LNCaP clone FGC (cell line): Measurements from ENCODE around the gene TRIM2.

ENCODE experiments used
- DNase-seq: peaks from one replicate; pipeline ENCODE4 v3.0.0-alpha.2; 2011; ENCODE audit warnings: low read depth
- H3K4me3 ChIP-seq: 2 replicates; pipeline ENCODE4 v1.5.1; 2011; ENCODE audit warnings: mild to moderate bottlenecking, low read depth, low read length, control low read depth
- TF ChIP-seq, protein P1 (sequence below): IDR thresholded peaks from 2 replicates; pipeline ENCODE4 v1.5.1; 2012; ENCODE audit warnings: mild to moderate bottlenecking; ENCODE audit not compliant: control insufficient read depth, insufficient read depth; ENCODE audit errors: extremely low read depth

The TRIM2 gene

DNA sequence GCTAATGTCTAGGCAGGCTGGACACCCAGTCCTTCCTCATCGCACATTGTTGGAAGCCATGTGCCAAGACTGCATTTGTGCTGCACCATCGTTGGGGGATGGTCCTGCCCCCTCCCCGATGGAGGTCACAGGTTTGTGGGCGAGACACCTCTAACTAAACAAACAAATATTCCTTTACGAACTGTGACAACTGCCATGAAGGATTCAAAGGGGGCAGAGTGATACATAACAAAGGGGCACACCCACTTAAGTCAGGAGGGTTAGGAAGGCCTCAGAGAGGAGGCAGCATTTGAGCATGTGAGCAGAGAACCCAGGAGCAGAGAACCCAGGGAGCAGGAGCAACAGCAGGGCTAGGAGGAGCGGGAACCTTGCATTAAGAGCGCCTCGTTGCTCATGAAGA lies 37.1 kb downstream of the TRIM2 start:
- no peak for DNase-seq
- H3K4me3 ChIP-seq: no peak overlapping the region
- TF ChIP-seq, protein P1, sequence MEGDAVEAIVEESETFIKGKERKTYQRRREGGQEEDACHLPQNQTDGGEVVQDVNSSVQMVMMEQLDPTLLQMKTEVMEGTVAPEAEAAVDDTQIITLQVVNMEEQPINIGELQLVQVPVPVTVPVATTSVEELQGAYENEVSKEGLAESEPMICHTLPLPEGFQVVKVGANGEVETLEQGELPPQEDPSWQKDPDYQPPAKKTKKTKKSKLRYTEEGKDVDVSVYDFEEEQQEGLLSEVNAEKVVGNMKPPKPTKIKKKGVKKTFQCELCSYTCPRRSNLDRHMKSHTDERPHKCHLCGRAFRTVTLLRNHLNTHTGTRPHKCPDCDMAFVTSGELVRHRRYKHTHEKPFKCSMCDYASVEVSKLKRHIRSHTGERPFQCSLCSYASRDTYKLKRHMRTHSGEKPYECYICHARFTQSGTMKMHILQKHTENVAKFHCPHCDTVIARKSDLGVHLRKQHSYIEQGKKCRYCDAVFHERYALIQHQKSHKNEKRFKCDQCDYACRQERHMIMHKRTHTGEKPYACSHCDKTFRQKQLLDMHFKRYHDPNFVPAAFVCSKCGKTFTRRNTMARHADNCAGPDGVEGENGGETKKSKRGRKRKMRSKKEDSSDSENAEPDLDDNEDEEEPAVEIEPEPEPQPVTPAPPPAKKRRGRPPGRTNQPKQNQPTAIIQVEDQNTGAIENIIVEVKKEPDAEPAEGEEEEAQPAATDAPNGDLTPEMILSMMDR: no peak

DNA sequence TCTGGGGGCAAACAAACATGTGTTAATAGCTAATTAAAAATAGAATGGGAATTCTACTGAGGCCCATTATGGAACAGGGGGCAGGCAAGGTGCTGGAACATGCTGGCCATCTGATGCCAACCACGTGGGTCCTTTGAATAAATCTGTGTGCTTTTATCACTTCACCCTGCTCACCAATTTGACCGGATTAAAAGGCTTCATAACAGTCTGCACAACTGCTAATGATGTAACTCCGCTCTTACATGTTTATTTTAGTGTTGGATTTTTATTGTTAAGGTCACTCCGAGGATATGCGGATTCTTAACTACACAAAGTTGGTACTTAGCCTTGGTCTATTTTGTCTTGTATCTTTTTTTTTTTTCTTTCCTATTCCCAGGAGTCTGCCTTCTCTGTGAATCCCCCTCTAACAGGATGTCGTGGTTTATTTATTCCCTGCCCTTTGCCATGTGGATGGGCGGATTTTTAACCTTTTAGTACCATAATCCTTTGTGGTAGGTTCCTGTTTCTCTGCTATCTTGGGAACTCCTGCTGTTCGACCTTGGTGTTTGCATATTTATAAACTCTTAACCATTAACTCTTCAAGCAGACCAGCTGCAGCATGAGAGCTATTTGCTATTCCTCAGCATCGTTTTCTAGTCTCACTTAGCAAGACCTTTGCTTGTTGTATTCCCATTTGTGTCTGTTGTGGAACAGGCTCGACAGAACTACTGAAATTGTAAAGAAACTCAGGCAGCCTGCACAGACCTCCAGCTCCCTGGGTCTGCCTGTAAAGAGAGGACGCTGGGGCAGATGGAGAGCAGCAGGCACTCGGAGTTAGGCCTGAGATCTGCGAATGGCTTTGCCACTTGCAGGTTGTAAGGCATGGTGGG lies 38.0 kb downstream of the TRIM2 start:
- H3K4me3 ChIP-seq: no peak overlapping the region
- DNase-seq: no peak
- TF ChIP-seq, protein P1: no peak

DNA sequence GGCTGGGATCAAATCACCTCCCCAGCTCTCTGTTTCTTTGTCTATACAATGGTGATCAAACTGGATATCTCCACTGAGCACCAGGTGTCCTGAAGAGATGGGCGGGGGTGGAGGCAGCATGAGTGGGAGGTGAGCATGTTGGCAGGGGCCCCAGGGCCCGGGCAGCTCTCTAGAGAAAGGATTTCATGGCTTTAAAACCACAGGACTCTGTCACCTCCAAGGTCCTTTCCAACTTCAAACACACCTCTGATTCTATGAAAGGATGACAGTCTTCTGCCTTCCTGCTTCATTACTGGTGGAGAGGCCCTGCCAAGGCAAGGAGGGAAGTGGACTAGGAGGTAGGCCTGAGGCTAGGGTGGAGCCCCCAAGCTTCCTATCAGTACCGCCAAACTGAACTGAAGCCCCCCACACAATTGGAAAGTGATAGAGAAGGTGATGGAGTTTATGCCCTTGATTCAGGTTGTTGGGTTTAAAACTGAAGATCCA lies 38.6 kb downstream of the TRIM2 start:
- TF ChIP-seq, protein P1: no peak
- no peak overlapping the region for H3K4me3 ChIP-seq
- no peak for DNase-seq

DNA sequence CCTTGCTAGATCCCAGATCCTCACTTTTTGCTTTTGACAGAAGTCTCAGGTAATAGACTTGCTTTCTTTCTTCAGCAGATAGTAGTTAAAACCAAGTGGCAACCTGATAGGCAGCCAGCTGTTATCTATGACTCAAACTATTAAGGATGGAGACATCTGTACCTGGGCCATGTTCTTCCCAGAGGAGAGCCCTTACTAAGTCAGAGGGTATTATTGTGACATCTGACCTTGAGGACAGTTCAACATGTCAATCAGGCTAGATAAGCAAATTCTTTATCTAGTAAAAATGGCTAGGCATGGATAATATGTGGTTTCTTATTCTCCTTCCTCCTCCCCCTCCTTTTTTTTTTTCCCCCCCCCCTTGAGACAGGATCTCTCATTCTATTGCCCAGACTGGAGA lies 39.2 kb downstream of the TRIM2 start:
- no peak for DNase-seq
- H3K4me3 ChIP-seq: no peak overlapping the region
- TF ChIP-seq, protein P1: no peak

DNA sequence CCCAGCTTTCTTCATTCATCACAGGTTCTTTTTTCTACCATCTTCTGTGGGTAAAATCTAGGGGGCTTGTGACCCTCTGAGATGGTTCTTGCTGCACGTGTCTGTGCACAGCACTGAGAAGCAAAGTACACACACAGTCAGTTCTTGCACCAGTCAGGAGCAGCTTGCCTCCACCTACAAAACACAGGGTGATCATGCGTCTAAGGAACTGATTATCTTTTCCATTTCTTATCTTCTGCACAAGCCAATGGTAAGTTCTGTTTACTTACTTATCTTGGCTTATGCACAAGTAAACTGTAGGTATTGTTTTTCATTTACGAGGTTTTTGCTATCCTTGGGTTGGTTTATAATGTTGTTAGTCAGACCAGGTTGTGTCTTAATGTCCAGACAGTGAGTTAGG lies 40.7 kb downstream of the TRIM2 start:
- no peak for DNase-seq
- no peak overlapping the region for H3K4me3 ChIP-seq
- TF ChIP-seq, protein P1: no peak

DNA sequence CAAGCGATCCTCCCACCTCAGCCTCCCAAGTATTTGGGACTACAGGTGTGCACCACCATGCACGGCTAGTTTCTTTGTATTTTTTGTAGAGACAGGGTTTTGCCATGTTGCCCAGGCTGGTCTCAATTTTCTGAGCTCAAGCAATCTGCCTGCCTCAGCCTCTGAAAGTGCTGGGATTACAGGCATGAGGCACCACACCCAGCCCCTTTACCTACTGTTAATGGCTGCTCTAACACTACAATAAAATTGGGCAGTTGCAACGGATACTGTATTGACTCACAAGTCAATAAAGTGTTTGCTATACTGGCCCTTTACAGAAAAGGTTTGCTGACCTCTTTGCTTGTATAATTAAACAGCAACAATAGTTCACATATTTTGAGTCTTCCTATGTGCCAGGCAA lies 41.5 kb downstream of the TRIM2 start:
- TF ChIP-seq, protein P1: no peak
- DNase-seq: no peak
- H3K4me3 ChIP-seq: no peak overlapping the region
